Measurements from ENCODE around the gene ADAMTS13. TPM values are rescaled to one million over a fixed set of nuclear protein-coding genes. Genes with fewer than 3 reads are reported as not detected.

Gene ADAMTS13
- total RNA-seq, 1 experiment from 2014 or later, result 0.20 TPM

DNA sequence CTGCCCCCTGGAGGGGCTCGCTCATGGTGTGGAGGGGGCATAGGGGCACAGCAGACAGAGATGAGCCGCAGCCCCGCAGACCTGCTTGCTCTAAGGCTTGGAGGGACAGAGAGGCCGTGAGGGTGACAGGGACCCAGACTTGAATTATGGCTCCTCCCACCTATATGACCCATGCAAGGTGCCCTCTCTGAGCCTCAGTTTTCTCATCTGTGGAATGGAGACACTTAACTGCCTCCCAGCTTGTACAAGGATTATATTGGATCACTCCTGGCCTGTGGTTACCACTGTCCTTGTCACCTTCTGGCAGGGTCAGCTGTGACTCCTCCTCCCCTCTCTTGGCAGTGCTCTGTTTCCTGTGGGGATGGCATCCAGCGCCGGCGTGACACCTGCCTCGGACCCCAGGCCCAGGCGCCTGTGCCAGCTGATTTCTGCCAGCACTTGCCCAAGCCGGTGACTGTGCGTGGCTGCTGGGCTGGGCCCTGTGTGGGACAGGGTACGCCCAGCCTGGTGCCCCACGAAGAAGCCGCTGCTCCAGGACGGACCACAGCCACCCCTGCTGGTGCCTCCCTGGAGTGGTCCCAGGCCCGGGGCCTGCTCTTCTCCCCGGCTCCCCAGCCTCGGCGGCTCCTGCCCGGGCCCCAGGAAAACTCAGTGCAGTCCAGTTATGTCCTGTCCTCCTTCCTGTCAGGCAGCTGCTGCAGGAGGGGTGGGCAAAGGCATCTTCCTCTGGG lies 32.9 kb downstream of the ADAMTS13 start:
- no peak for DNase-seq (ENCODE audit: low read depth)

DNA sequence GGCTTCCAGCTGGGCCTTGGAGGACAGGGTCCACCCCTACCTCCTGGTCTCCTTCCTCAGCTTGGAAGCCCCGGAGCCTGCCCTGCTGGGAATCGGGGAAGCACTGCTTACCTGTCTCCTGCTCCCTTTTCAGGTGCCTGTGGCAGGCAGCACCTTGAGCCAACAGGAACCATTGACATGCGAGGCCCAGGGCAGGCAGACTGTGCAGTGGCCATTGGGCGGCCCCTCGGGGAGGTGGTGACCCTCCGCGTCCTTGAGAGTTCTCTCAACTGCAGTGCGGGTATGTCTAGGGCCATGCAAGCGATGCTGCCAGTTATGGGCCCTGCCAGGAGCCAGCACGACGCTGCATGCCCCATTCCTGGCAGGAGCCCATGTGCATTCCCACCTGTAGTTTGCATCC lies 33.8 kb downstream of the ADAMTS13 start:
- no peak for DNase-seq (ENCODE audit: low read depth)

DNA sequence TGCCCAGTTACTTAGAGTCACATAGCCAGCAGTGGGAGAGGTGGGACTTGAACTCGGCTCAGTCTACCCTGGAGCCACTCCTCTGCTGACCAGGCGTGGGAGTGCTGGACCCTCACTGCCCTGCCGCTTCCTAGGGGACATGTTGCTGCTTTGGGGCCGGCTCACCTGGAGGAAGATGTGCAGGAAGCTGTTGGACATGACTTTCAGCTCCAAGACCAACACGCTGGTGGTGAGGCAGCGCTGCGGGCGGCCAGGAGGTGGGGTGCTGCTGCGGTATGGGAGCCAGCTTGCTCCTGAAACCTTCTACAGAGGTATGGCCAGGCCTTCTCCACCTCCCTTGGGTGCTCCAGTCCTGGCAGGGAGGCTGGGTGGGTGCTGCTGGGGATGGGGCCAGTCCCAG lies 34.2 kb downstream of the ADAMTS13 start:
- peak; percentile 17 for DNase-seq (ENCODE audit: low read depth)

GRCh38 chr9:133457233-133457632 lies 35.1 kb downstream of the ADAMTS13 start:
- DNase-seq (ENCODE audit: low read depth), result no peak

DNA sequence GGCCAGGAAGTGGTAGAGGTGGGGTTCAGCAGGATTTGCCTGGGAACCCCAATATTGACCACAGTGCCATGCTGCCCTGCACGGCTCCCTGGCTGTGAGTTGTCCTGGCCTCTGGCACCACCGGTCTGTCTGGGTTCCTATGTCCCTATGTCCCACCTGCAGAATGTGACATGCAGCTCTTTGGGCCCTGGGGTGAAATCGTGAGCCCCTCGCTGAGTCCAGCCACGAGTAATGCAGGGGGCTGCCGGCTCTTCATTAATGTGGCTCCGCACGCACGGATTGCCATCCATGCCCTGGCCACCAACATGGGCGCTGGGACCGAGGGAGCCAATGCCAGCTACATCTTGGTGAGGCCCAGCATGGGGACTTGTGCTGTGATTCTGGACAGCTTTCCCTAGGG lies 35.6 kb downstream of the ADAMTS13 start:
- DNase-seq (ENCODE audit: low read depth), result no peak

GRCh38 chr9:133458643-133459312 lies 36.6 kb downstream of the ADAMTS13 start:
- DNase-seq (ENCODE audit: low read depth), result no peak

GRCh38 chr9:133459476-133460404 lies 37.6 kb downstream of the ADAMTS13 start, which contains the start of gene CACFD1:
Gene CACFD1, plus strand, starts transcription at chr9:133459978. Its CDS starts 89 bp downstream, at chr9:133460067.
- peak; percentile 93 for DNase-seq (ENCODE audit: low read depth)

GRCh38 chr9:133460405-133461175 lies 38.4 kb downstream of the ADAMTS13 start:
- peak; percentile 24 for DNase-seq (ENCODE audit: low read depth)

DNA sequence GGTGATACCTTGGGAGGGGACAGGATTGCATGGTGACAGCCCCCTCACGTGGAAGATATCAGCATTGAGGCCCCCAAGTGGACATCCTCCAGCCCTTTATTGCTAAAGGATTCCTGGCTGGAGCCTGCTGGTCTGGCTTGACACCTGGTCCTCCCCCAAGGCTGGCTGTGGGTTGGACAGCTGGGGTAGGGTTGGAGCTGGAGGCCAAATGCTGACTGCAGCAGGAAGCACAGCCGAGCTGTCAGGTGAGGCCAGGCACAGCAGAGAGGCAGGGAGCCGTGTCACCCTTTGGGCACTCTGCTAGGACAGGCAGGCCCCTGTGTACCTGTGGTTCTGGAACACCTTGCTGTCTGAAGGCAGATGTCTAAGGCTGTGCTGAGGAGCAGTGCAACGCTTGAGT lies 39.8 kb downstream of the ADAMTS13 start:
- no peak for DNase-seq (ENCODE audit: low read depth)

- DNase-seq (ENCODE audit: low read depth), result no peak
These were observed 41.2 kb downstream of the ADAMTS13 start for GRCh38 chr9:133463234-133463863.

- no peak for DNase-seq (ENCODE audit: low read depth)
These were observed 41.9 kb downstream of the ADAMTS13 start for GRCh38 chr9:133463864-133464615.

GRCh38 chr9:133464638-133465037 lies 42.5 kb downstream of the ADAMTS13 start:
- no peak for DNase-seq (ENCODE audit: low read depth)

GRCh38 chr9:133465984-133466383 lies 43.8 kb downstream of the ADAMTS13 start:
- no peak for DNase-seq (ENCODE audit: low read depth)

GRCh38 chr9:133467101-133467500 lies 44.9 kb downstream of the ADAMTS13 start:
- DNase-seq (ENCODE audit: low read depth), result no peak

GRCh38 chr9:133468374-133468773 lies 46.2 kb downstream of the ADAMTS13 start:
- DNase-seq (ENCODE audit: low read depth), result no peak

GRCh38 chr9:133468777-133469421 lies 46.7 kb downstream of the ADAMTS13 start:
- DNase-seq (ENCODE audit: low read depth), result no peak

DNA sequence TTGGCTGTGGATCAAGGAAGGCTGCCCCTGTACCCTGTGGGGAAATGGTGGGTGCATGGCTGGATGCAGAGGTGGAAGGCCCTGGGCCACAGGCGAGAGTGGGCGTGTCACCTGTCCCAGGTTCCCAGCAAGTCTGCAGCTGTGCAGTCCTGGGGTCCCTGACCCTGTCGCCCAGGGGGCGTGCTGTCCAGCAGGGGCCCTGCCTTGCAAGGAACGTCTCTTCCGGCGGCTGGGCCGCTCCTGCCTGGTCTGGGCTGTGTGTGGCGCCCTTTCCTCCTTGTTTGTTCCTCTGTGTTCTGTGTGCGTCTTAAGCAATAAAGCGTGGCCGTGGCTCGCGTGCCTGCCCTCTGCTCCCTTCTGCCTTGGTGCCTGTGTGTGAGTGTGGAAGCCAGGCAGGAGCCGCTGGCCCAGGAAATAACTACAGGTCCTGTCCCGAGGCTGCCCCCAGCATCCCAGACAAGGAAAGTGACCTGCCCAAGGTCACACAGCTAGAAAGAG lies 48.3 kb downstream of the ADAMTS13 start:
- no peak for DNase-seq (ENCODE audit: low read depth)

GRCh38 chr9:133470988-133471387 lies 48.8 kb downstream of the ADAMTS13 start:
- DNase-seq (ENCODE audit: low read depth), result no peak

DNA sequence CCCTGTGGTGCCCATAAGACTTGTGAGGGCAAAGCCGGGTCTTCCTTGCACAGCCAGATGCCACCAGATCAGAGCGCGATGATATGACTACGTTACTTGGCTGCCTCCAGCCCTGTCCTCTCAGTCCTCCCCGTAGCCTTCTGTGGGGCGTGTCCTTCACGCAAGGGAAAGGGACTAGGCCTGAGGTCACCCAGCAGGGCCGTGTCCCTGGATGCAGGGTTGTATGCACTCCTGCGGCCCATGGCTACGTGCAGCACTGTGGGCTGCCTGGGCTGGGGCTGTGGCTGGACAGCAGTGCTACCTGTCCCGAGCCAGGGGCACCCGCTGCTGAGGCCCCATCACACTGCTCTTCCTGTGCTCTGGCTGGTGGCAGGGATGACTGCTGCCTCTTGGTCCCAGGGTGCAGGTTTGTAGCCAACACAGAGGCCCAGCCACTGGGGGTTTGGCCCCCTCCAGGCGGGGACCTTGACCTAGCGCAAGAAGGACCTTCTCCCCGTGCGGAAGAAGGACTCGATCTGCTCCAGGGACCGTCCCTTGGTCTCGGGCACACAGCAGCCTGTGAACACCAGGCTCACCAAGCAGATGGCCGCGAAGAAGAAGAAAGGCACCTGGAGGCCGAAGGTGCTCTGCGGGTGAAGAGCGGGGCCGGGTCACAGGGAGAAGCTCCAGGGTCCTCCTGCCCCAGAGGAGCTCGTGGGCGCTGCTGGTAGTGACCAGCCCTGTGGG lies 49.5 kb downstream of the ADAMTS13 start:
- no peak for DNase-seq (ENCODE audit: low read depth)

Data from M059J (cell line).